Stimulated activated naive CD4-positive, alpha-beta T cell (primary cell): ENCODE measurements around the gene SCD5.

ENCODE experiments used
- DNase-seq, 6 experiments: peaks; one replicate each; lab custom pipeline; 2025; lab: John Stamatoyannopoulos, UW

SCD5 gene

DNA sequence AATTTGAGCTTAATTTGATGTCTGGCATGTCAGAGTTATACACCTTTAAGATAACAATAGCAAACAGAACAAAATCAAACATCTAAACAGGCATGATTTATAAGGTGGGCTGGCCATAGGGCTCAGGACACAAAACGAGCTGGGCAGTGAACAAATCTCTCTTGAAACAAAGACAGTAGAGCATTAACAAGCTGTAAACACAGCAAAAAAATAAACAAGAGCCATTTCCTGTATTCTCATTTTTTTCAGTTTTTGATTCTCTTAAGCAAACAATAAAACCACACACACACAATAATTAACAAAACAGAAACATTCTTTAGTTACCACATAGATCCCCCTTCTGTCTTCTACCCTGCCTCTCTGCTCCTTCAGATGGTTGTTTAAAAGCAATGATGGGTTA, 168.5 kb downstream of the SCD5 start:
- DNase-seq, result no peak

DNA sequence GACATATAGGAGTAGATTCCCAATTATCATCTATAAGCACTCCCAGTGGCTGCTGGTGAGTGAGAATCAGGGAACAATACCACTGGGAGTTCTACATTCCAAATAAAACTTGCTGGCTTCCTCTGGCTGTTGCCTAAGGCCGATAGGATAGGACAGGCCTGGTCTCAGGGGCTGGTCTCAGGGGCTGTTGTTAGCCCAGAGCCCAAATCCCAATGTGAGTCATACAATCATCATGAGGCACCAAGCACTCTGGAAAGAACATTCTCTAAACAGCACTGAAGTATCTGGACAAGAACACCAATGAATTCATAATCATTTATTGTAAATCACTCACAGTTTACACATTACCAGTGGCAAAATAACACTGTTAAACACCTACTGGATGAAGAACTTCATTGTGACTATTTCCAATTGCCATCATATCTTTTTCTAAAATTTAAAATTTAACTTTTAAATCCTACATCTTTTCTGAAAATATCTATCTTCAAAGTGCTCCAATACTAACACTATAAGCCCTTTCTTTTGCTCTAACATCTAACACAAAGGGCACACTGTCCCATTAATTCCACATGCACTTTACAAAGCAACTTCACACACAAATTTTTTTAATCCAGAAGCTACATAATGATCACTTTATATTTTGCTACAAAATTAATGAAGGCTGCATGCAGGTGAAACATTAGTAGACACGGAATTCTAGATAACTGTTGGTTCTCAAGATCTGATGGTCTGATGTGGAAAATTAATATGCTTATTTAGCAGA, 169.2 kb downstream of the SCD5 start:
- no peak for DNase-seq

DNA sequence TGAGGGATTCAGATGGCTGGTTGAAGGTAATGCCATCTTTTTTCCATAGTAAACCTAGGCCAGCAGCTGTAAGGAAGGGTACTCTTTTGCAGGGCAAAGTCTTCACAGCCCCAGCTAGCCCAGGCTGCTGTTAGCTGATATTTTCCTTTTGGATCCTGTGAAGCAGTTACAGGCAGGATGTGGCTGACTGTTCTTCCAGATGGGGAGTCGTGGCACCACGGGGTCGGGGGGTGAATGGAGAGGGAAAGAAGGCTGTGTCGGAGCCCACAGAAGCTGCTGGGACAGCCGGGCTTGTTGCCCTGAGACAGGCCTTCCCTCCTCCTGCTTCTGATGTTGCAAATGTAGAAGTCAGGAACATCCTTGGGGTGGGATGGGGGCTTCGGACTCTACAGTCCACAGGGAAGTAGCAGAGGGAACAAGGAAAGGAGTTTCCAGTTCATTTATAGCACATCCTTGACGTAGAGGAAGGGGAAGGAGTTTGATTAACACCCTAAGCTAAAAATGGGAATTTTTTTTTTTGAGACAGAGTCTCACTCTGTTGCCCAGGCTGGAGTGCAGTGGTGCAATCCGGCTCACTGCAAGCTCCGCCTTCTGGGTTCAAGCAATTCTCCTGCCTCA, 172.2 kb downstream of the SCD5 start:
- DNase-seq, result no peak

DNA sequence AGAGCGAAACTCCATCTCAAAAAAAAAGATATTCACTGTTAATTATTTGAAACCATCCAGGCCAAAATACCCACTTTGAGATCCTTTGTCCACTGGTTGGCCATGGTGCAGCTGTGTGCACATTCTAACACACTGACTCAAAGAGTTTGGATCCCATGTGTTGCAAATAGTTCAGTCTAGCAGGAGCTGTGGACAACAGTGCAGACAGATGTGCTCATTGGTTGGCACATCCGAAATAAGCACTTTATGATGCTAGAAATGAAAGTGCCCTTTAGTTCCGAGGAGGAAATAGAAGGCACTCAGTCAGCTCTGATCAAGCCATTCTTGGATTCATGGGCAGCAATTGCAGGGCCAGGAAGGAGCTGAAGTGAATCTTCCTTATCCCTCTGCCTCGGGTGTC, 173.8 kb downstream of the SCD5 start:
- no peak for DNase-seq

DNA sequence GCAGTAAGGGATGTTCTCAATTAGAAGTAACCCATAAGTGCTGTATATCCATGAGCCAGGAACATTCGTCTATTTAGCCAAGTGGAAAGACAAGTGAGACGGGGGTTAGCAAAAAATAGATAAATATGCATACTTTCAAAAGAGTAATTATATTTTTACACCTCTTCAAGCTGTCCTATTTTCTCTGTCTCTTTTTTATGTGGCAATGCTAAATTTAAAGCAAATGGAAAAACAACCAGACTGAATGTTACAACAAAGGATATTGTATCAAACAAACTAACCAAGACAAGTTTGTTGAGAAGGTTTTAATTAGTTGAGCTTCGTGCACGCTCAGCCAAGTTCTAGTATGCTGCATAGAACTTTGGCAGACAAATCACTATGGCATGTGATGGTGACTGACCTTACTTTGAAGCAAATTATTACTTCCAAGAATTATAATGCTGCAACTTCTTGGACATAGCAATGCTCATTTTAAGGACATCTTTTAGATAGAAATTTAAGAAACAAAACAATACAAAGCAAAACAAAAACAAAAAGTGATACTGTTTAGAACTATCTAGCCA, 175.4 kb downstream of the SCD5 start:
- no peak for DNase-seq

DNA sequence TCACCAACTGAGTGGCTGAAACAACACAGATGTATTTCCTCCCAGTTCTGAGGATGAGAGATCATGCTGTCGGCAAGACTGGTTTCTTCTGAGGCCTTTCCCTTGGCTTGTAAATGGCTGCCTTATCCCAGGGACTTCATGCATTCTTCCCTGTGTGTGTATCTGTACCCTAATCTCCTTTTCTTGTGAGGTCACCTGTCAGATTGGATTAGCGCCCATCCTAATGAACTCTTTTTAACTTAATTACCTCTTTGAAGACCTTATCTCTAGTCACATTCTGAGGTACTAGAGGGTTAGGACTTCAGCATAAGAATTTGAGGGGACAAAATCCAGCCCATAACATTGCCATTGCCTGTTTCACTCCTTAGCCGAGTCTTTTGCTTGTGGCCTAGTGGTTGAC, 177.3 kb downstream of the SCD5 start:
- DNase-seq, result no peak

DNA sequence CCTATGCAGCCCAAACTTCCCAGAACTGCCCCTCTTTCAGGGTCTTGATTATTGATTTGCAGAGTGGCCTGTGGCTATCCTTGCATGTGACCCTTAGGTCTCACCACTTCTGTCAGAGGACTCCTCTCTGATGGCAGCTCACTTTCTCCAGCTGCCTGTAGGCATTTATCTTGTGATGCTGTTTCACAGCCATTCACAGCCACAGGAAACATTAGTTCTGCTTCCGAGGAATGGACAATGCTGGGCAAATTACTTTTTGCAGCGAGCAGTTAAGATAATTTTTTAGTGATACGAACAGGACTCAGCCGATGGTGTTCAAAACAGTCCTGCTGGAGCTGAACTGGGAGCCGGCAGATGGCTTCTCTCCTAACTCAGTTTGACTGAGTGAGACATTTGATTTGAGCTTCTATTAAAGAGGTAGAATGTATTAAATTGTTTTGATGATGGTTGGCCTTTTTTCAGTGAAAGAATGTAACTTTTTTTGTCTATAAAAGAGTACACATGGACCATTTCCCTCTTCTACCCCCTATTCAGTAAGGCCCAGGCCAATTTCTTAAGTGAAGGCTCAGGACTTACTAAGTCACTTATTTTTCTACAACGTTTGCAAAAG, 178.4 kb downstream of the SCD5 start:
- DNase-seq, result no peak

DNA sequence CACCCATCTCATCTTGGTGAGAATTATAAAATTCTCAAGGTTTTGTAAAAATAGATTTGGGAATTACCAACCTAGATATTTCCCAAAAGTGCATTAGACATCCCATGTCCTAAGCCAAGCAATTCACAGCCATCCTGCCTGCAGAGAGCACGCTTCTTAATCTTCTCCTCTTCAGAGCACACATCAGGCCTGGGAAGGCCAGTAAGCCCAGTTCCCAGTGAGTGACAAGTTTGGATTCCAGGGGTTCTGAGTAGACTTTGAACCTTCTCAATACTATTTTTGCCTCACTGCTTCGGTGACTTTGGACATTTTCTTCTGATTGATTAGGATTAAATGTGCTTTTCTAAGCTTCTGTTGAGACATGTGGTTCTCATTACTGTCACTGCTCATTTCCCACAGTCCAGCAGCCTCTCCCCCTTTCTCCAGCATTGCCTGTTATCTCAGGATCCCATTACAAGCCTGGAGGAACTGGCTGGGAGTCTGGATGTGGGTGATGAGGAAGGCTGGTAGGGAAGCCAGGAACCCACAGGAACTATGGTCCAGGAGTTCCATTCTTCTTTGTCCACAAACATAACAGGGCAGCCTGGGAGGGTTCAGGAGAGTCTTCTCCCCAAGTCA, 180.4 kb downstream of the SCD5 start:
- DNase-seq, result no peak

DNA sequence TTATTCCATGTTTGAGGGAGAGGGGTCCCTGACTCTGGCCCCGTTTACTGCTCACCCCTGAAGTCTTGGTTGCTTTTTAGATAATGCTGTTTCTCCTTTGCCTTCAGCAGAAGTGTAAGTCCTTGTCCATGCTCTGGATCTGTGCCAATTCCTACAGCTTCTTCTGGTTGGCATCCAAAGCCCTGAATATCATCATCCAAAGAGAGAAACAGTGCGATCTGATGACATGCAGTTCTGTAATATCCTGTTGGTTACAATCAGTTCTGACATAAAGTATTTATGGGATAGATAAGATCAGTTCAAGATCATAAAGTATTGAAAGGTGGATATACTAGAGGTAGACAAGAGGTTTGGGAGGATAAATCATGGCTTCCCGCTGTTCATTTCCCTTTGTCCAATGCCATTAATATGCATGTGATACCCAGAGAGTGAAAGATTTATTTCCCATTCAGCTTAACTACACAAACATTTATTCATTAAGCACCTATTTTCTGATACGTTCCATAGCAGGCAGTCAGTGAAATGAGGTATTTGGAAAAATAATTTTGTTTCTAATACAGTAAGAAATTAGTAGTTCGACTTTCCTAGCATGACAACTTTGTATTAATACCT, 183.7 kb downstream of the SCD5 start:
- DNase-seq, result no peak

DNA sequence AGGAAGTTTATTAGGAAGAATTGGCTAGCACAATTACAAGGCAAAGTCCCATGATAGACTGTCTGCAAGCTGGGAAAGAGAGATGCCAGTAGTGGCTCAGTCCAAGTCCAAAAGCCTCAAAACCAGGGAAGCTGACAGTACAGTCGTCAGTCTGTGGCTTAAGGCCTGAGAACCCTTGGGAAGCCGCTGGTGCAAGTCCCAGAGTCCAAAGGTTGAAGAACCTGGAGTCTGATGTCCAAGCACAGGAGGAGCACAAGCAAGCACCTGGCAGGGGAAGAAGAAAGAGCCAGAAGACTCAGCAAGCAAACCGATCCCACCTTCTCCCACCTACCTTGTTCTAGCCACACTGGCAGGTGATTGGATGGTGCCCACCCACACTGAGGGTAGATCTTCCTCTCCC, 185.5 kb downstream of the SCD5 start:
- DNase-seq, result no peak

DNA sequence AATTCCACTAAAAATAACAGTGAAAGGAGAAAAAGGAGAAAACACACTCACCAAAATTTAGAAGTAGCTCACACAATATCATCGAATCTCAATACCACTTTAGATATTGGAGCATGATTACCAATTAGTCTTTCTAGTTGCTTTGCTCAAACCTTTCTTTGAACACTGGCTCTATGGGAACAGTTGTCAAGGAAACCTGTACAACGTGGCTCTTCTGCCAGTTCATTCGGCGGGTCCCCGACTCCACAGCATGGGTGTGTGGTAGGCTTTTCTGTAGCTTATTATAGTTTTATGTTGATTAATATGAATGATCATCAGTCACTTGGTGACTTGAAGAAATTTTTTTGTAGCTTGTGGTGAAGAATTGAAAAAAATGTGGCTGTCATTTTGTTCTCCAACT, 186.6 kb downstream of the SCD5 start:
- no peak for DNase-seq

DNA sequence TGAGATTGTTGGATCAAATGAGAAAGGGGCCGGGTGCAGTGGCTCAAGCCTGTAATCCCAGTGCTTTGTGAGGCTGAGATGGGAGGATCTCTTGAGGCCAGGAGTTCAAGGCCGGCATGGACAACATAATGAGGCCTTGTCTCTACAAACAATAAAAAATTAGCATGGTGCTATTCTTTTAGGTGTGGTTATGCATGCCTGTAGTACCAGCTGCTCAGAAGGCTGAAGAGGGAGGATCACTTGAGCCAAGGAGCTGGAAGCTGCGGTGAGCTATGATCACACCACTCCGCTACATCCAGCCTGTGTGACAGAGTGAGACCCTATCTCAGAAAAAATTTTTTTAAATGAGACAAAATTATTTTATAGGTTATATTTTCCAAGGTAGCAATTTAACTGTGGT, 187.1 kb downstream of the SCD5 start:
- DNase-seq, result no peak

DNA sequence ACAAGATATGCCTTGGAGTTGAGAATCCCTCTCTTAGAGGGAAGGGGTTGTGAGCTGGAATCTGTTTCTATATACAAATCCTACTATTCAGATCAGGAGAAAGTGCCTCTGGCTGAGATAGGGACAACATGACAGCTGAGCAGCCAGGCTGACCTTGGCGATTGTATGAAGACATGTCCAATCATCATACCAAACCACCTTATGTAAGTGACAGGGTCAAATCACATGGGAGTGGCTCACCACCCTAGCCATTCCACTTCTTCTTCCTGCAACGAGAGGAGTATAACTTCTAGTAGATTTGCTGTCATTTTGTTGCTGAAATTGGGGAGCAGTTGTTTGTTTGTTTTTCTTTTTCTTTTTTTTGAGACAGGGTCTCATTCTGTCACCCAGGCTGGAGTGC, 188.6 kb downstream of the SCD5 start:
- DNase-seq, result no peak

DNA sequence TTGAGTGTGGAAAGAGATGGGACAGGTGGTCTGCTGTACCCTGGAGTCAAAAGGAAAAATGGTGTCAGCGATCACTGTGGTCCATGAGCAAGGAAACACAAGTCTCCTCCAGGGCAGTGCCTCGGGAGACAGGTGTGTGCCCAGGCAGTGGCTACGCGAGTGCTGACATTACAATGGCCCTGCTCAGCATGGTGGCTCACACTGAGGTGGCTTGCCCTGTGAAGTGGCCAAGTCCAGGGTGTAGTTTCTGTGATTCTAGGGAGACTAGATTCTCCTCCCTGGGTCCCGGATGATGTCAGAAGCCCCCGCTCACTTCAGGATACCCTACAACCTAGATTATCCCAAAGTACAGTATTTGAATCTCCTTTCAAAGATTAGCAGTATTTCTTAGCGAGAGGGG, 192.0 kb downstream of the SCD5 start:
- no peak for DNase-seq

DNA sequence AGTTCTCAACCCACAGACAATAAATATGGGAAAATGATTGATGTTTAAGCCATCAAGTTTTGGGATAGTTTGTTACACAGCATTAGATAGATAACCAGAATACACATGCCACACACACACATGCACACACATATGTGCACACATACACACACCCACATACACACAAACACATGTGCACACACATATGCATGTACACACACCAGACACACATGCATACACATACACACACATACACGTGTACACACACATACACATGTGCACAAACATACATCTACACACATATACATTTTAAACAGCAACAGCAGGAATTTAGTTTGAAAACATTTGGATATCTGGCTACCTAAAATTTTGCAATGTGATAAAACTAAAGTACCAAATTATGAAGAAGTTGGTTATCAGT, 194.1 kb downstream of the SCD5 start:
- DNase-seq, result no peak

DNA sequence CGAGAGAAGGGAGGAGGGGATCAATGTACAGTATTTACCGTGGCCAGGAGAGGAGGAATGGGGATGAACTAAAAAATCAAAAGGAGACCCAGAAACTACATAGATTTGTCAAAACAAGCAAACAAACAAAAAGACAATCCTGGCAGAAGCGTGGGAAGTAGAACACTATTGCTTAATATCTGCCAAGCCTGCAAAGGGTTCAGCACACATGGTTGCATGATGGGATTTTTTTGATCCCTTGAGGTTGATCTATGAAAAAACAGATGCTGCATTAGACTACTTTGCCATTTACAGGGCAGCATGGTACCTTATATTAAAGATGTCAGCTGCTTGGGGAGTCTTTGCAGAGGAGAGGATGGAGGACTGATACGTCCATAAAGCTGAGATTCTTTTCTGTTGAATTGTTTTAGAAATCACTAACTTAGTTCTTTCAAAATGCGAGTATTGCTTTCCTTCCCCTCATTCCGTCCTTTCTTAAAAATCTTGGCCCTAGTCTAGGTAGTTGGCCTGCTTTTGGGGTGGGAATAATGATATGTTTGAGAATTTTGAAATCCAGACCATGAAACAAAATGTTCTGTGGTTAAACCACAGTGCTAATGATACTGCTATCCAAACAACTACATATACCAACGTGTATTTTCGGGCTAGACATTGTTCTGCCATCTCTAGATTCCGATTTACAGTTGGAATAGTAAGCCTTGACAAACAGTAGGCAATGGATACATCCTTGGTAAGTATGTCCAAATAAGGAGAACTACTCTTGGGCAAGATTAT, 197.2 kb downstream of the SCD5 start:
- DNase-seq, result no peak

DNA sequence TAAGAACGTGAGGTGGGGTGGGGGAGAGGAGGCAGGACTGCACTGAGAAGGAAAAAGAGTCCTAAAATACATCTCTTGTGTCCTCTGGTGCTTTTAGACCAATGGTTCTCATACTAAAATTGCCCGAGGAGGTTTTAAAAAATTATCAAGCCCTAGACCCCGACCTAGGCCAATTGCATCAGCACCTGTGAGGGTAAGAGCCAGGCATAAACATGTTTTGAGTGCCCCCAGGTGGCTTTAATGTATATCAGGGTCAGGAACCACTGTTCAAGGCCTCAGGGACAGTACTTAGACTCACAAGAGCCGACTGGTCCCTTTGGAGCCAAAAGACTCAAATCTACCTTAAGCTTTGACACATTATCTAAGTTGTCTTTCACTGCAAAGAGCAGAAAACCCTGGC, 199.3 kb downstream of the SCD5 start:
- no peak for DNase-seq

DNA sequence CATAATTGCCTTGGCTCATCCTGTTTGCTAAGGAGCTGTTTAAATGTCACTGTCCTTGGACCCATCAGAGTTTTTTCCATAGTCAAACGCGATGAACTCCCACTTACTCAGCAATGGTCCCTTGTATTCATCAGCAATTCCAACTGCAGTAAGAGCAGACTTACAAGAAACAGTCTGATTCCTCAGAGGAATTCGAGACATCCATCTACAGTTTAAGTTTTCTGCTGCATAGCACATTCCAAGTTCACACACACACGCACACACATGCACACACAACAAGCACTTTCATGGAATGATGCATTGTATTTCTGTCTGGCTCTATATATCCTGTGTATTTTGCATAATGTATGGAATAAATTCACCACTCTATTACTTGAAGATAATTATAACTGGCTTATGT, 204.1 kb downstream of the SCD5 start:
- no peak for DNase-seq

DNA sequence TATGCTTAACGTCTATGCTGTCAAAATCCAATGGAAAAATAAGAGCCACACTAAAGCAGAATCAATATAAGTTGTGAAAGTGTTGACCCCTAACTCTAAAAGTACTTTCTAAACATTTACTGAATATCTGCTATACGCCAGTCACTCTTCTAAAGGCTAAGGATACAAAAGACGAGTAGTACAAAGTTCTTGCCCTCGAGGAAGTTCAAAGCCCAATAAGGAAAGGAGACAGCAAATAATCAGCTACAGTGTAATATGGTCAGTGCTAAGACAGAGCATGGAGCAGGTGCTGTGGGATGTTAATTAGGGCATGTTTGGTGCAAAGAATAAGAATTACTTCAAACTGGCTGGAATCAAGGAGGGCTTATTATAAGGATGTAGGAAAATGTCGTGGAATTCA, 205.2 kb downstream of the SCD5 start:
- no peak for DNase-seq

DNA sequence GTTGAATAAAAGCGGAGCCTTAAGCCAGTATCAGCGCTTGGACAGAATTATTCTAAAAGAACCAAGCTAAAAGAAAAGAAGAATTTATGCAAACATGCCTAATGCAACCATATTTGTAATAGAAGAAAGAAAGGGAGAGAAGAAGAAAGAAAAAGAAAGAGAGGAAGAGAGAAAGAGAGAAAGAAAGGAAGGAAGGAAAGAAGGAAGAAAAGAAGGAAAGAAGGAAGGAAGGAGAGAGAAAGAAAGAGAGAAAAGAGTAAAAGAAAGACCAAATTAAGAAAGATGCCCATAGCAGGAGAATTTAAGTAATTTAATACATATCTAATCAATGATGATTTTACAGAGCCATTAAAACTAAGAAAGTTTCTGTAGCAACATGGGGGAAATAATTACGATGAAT, 206.0 kb downstream of the SCD5 start:
- no peak for DNase-seq

DNA sequence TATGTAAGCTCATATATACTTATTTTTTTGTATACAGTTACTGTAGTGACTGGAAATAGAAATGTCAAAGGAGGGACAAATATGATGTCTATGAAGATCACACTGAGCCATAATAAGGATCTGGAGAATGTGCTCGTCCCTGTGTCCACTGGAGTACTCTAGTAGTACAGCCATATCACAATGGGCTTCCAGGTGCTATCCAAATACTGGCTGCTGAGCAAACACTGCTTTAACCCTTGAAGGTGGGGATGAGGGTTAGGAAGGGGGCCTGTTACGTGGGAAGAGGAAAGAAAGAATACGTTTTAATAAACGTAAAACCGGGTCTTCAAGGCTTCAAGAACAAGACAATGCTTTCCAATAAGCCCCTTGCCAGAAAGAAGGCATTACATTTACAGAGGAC, 207.0 kb downstream of the SCD5 start:
- DNase-seq, result no peak

DNA sequence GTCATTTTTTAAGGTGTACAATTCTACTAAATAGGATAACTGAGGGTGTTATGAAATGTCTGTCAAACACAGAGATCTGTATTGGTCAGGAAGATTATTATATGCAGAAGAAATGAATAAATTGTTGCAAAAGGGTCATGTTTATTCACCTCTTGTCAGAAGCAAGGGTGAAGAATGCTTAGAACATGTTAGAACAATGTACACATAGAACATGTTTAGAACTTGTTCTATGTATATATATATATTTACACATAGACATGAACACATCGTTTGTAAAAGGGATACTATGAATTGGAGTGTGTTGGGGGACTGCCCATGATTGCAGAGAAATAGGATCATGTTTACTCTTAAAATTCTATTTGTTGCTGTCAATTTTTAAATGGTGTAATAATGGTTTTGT, 208.8 kb downstream of the SCD5 start:
- DNase-seq, result no peak
